ENCODE results near the gene NR3C1.

GRCh38 chr5:143316844-143317631, 86.4 kb downstream of the NR3C1 start:
- TF ChIP-seq CTCF (IDR thresholded peaks at IDR 0.05; ENCODE audit: low read depth, low read length, poor library complexity, severe bottlenecking) = no peak
- TF ChIP-seq EZH2phosphoT487 (IDR thresholded peaks at IDR 0.05; ENCODE audit: borderline replicate concordance, low read length) = no peak
